ENCODE measurements around the gene NKAIN2.
"Not testable (repeated sequence)": the region's sequence is repeated elsewhere in the genome, so short reads cannot be mapped to it uniquely, and the experiment has no call there.

Gene NKAIN2

GRCh38 chr6:124371974-124372475 lies 568.4 kb downstream of the NKAIN2 start:
- peaks cover 20% of the 10 kb centered on the region for H3K4me1 Mint-ChIP-seq
- H3K4me3 Mint-ChIP-seq = no peak overlapping the region
- peak overlapping the region; percentile 67 for H3K27ac Mint-ChIP-seq
- peaks cover 2% of the 10 kb centered on the region for H3K27me3 Mint-ChIP-seq (ENCODE audit: low read depth, poor library complexity)
- no peaks in the 10 kb centered on the region for H3K36me3 Mint-ChIP-seq (ENCODE audit: low read depth)
- TF ChIP-seq CTCF (IDR thresholded peaks at IDR 0.05) = no peak
- no peak for DNase-seq
- no peaks in the 10 kb centered on the region for H3K9me3 Mint-ChIP-seq

- no peaks in the 10 kb centered on the region for H3K9me3 Mint-ChIP-seq
- no peak for DNase-seq
- no peak overlapping the region for H3K27ac Mint-ChIP-seq
- peaks cover 20% of the 10 kb centered on the region for H3K4me1 Mint-ChIP-seq
- H3K27me3 Mint-ChIP-seq (ENCODE audit: low read depth, poor library complexity) = peaks cover 2% of the 10 kb centered on the region
- no peak overlapping the region for H3K4me3 Mint-ChIP-seq
- H3K36me3 Mint-ChIP-seq (ENCODE audit: low read depth) = no peaks in the 10 kb centered on the region
- no peak for TF ChIP-seq CTCF (IDR thresholded peaks at IDR 0.05)
Observed at GRCh38 chr6:124373386-124373785, 569.7 kb downstream of the NKAIN2 start.

GRCh38 chr6:124389127-124389526 lies 585.5 kb downstream of the NKAIN2 start:
- no peak for DNase-seq
- Mint-ChIP-seq H3K27me3 (ENCODE audit: low read depth, poor library complexity) (no peaks in the 10 kb centered on the region), H3K9me3 (no peaks in the 10 kb centered on the region), H3K4me3 (no peak overlapping the region), H3K27ac (no peak overlapping the region), H3K36me3 (ENCODE audit: low read depth) (no peaks in the 10 kb centered on the region), H3K4me1 (no peaks in the 10 kb centered on the region)
- no peak for TF ChIP-seq CTCF (IDR thresholded peaks at IDR 0.05)

- TF ChIP-seq CTCF (IDR thresholded peaks at IDR 0.05) = no peak
- Mint-ChIP-seq H3K27me3 (ENCODE audit: low read depth, poor library complexity) (no peaks in the 10 kb centered on the region), H3K4me3 (no peak overlapping the region), H3K4me1 (no peaks in the 10 kb centered on the region), H3K9me3 (no peaks in the 10 kb centered on the region), H3K36me3 (ENCODE audit: low read depth) (no peaks in the 10 kb centered on the region), H3K27ac (no peak overlapping the region)
- DNase-seq = no peak
Observed at GRCh38 chr6:124393536-124393935, 589.9 kb downstream of the NKAIN2 start.

GRCh38 chr6:124396361-124396760 lies 592.7 kb downstream of the NKAIN2 start:
- TF ChIP-seq CTCF (IDR thresholded peaks at IDR 0.05) = no peak
- Mint-ChIP-seq H3K27ac (no peak overlapping the region), H3K4me1 (no peaks in the 10 kb centered on the region), H3K36me3 (ENCODE audit: low read depth) (no peaks in the 10 kb centered on the region), H3K4me3 (no peak overlapping the region), H3K9me3 (no peaks in the 10 kb centered on the region), H3K27me3 (ENCODE audit: low read depth, poor library complexity) (no peaks in the 10 kb centered on the region)
- no peak for DNase-seq

- no peak for TF ChIP-seq CTCF (IDR thresholded peaks at IDR 0.05)
- H3K27ac Mint-ChIP-seq = no peak overlapping the region
- no peaks in the 10 kb centered on the region for H3K36me3 Mint-ChIP-seq (ENCODE audit: low read depth)
Observed at GRCh38 chr6:124400261-124400999, 596.8 kb downstream of the NKAIN2 start.

GRCh38 chr6:124410425-124410824 lies 606.8 kb downstream of the NKAIN2 start:
- peaks cover 29% of the 10 kb centered on the region for H3K9me3 Mint-ChIP-seq
- DNase-seq; H3K4me3 Mint-ChIP-seq; H3K27me3 Mint-ChIP-seq (ENCODE audit: low read depth, poor library complexity); H3K4me1 Mint-ChIP-seq; H3K27ac Mint-ChIP-seq; H3K36me3 Mint-ChIP-seq (ENCODE audit: low read depth): not testable (repeated sequence)

More at GRCh38 chr6:124400261-124400999, 596.8 kb downstream of the NKAIN2 start:
- H3K27me3 Mint-ChIP-seq (ENCODE audit: low read depth, poor library complexity) = no peaks in the 10 kb centered on the region
- no peaks in the 10 kb centered on the region for H3K4me1 Mint-ChIP-seq
- DNase-seq = no peak
- no peak overlapping the region for H3K4me3 Mint-ChIP-seq
- no peaks in the 10 kb centered on the region for H3K9me3 Mint-ChIP-seq

- H3K4me1 Mint-ChIP-seq; H3K27me3 Mint-ChIP-seq (ENCODE audit: low read depth, poor library complexity); DNase-seq; H3K36me3 Mint-ChIP-seq (ENCODE audit: low read depth); H3K4me3 Mint-ChIP-seq; H3K27ac Mint-ChIP-seq: not testable (repeated sequence)
- peaks cover 29% of the 10 kb centered on the region for H3K9me3 Mint-ChIP-seq
Observed at GRCh38 chr6:124412657-124413056, 609.0 kb downstream of the NKAIN2 start.
